Activated CD4-positive, alpha-beta T cell treated with anti-CD3 and anti-CD28 coated beads for 24 hours (primary cell): ENCODE measurements around the gene PLXNB3.

ENCODE experiments used
- DNase-seq, 2 donors: peaks; one replicate each; pipeline ENCODE4 v3.0.0-alpha.2; 2020; ENCODE audit warnings: low read depth in 2 of 2

PLXNB3 gene

GRCh38 chrX:153755136-153755535, 8.9 kb upstream of the PLXNB3 start:
- DNase-seq, result no peak

- DNase-seq, result no peak
Observed at GRCh38 chrX:153761863-153762262, 2.2 kb upstream of the PLXNB3 start.

GRCh38 chrX:153762626-153763173, 1.3 kb upstream of the PLXNB3 start:
- DNase-seq, result no peak

DNA sequence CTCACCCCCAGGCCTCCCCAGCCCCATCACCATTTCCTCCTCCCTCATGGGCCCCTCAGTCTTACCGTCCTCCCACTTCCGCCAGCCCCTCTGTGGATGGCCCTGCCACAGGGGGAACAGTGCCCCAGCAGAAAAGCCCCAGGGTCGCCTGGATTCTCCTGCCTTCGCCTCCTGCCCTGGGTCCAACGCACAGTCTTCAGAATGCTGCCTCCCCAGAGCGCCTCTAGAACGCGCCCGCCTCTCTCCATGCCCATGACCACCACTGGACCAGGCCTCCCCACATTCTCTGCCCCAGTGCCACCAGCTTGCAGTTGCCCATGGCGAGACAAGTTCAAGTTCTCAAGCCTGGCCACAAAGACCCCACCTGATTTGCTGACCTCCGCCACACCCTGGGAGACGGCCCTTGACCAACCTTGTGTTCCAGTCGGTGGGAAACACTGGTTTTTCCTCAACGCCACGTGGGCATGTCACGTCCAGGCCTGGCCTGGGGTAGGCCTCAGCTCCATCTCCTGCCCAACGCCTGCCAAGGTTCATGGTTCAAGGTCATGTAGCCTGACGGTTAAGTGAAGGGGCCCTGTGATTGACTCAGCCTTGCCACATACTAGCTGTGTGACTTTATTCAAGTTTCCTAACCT, 634 bp upstream of the PLXNB3 start:
- DNase-seq, result no peak

DNA sequence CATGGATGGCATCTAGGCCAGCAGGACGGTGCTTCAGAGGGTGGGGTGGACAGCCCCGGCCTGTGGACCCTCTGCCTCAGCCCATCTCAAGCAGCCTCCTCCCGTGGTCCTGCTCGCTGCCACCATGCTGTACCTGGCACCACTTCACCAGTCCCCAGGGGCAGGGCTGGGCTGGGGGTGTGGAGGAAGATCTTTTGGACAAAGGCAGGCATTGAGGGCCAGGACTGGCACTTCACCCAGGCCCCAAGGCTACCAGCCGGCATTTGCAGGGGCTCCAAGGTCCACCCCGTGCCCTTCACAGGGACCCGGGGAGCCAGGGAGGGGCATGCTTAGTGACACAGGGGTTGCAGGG, 713 bp downstream of the PLXNB3 start:
- no peak for DNase-seq

GRCh38 chrX:153765138-153766079, 1.4 kb downstream of the PLXNB3 start:
- DNase-seq, result no peak

GRCh38 chrX:153766098-153766817, 2.2 kb downstream of the PLXNB3 start:
- DNase-seq, result peak; percentile 28 to 30

DNA sequence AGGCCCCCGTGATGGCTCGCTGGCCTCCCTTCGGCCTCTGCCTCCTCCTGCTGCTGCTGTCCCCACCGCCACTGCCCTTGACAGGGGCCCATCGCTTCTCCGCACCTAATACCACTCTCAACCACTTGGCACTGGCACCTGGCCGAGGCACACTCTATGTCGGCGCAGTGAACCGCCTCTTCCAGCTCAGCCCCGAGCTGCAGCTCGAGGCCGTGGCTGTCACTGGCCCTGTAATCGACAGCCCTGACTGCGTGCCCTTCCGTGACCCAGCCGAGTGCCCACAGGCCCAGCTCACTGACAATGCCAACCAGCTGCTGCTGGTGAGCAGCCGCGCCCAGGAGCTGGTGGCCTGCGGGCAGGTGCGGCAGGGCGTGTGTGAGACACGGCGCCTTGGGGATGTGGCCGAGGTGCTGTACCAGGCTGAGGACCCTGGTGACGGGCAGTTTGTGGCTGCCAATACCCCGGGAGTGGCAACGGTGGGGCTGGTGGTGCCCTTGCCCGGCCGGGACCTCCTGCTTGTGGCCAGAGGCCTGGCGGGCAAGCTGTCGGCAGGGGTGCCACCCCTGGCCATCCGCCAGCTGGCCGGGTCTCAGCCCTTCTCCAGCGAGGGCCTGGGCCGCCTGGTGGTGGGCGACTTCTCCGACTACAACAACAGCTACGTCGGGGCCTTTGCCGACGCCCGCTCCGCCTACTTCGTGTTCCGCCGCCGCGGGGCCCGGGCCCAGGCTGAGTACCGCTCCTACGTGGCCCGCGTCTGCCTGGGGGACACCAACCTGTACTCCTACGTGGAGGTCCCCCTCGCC, 3.0 kb downstream of the PLXNB3 start:
- no peak for DNase-seq

GRCh38 chrX:153767674-153768055, 3.6 kb downstream of the PLXNB3 start:
- DNase-seq, result no peak

DNA sequence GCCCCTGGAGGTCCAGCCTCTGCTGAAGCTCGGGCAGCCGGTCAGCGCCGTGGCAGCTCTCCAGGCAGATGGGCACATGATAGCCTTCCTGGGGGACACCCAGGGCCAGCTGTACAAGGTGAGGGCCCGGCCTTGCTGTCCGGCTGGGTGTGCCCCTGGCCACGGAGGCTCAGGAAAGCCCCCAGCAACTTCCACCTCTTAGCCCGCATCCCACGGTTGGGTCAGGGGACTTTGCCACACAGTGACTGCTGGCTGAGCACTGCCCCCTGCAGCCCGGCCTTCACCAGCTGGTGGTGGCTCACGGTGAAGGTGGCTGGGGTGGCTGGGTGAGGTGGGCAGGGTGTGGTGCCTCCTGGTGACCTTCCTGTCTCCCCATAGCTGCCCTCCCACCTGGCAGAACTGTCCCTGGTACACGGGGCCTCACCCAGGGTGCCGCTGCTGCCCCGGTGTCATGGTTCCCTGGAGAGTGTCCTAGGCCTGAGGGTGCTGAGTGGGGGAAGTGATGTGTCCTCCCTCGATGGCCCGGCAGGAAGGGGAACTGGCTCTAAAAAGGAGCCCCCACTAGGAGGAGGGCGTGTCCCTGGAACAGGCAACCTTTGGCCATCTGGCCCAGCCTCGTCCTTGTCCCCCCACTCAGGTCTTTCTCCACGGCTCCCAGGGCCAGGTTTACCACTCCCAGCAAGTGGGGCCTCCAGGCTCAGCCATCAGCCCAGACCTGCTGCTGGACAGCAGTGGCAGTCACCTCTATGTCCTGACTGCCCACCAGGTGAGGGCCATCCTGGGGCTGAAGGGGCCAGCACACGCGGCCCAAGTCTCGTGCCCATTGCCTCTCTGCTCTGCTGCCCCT, 4.5 kb downstream of the PLXNB3 start:
- DNase-seq, result no peak

GRCh38 chrX:153769158-153769864, 5.3 kb downstream of the PLXNB3 start:
- DNase-seq, result no peak

DNA sequence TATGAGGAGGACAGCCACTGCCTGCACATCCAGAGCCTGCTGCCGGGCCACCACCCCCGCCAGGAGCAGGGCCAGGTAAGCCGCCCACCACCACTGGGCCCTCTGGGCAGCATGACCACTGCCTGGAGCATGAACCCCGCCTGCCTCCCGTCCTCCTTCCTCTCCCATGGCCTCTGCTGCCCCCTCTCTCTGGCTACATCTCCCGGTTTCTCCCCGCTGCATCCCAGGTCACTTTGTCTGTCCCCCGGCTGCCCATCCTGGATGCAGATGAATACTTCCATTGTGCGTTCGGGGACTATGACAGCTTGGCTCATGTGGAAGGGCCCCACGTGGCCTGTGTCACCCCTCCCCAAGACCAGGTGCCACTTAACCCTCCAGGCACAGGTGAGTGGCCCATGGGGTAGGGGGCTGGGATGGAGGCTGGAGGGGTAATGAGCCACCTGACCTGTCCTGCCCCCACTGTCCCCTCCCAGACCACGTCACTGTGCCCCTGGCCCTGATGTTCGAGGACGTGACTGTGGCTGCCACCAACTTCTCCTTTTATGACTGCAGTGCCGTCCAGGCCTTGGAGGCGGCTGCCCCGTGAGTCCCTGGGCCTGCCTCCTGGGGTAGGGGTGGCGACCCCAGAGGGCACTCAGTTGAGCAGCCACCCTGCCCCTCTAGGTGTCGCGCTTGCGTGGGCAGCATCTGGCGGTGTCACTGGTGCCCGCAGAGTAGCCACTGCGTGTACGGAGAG, 6.0 kb downstream of the PLXNB3 start:
- no peak for DNase-seq

- DNase-seq, result no peak
Observed at GRCh38 chrX:153770601-153771414, 6.8 kb downstream of the PLXNB3 start.

DNA sequence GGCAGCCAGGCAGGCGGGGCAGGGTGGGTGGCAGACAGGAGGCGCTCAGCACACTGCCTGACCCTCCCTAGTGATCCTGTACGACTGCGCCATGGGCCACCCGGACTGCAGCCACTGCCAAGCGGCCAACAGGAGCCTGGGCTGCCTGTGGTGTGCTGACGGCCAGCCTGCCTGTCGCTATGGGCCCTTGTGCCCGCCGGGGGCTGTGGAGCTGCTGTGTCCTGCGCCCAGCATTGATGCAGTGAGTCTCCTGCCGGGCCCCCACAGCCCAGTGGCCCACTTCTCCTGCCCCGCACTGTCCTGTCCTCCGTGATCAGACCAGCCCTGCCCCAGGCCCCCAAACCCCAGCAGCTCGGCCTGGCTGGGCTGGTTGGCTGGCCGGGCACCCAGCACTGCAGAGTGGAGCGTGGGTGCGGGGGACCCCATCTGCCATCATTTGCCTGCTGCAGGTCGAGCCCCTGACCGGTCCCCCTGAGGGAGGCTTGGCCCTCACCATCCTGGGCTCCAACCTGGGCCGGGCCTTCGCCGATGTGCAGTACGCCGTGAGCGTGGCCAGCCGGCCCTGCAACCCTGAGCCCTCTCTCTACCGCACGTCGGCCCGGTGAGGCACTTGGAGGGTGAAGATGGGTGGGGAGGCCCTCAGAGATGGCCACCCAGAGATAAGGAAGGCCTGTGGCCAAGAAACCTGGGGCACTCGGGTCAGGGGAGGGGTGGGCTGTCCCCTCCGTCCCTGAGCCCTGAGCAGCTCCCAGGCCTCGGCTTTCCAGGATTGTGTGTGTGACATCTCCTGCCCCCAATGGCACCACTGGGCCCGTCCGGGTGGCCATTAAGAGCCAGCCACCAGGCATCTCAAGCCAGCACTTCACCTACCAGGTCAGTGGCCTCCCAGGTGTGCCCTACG, 7.6 kb downstream of the PLXNB3 start:
- DNase-seq, result no peak

- no peak for DNase-seq
Observed at GRCh38 chrX:153772316-153773217, 8.5 kb downstream of the PLXNB3 start.

GRCh38 chrX:153773218-153773611, 9.2 kb downstream of the PLXNB3 start:
- no peak for DNase-seq
